ENCODE measurements around the gene TMEM62. TPM values are rescaled to one million over a fixed set of nuclear protein-coding genes. Genes with fewer than 3 reads are reported as not detected.
"Not testable (repeated sequence)": the region's sequence is repeated elsewhere in the genome, so short reads cannot be mapped to it uniquely, and the experiment has no call there.

TMEM62 gene
- total and polyA plus RNA-seq, 2 experiments from 2014 or later = 6.5 to 11.2 TPM

GRCh38 chr15:43151688-43152087 is 18.3 kb downstream of the TMEM62 start:
- no peak overlapping the region for H3K9ac ChIP-seq
- H4K20me1 ChIP-seq (ENCODE audit: insufficient read depth) = no peaks in the 10 kb centered on the region
- no peaks in the 10 kb centered on the region for H3K79me2 ChIP-seq (ENCODE audit: insufficient read depth)
- TF ChIP-seq EZH2 (IDR thresholded peaks at IDR 0.05; ENCODE audit: insufficient read depth, poor library complexity, severe bottlenecking) (no peak), EZH2phosphoT487 (IDR thresholded peaks at IDR 0.05; ENCODE audit: insufficient read depth, low read depth) (no peak)
- peaks cover 24% of the 10 kb centered on the region for H3K4me1 ChIP-seq (ENCODE audit: insufficient read depth)
- H3K27ac ChIP-seq = peak overlapping the region; percentile 95; the same call in 1 of the 2 replicates
- no peak overlapping the region for H3K4me2 ChIP-seq (ENCODE audit: unreplicated experiment)
- 100% methylated on average over 2 of the region's 2 CpGs for WGBS, 2 experiments (ENCODE audit: low coverage in 1 of 2, low lambda C conversion rate in 2 of 2, missing lambda C conversion rate in 2 of 2)
- no peaks in the 10 kb centered on the region for H3K9me3 ChIP-seq (ENCODE audit: low read depth)
- DNase-seq = no peak
- H3K36me3 ChIP-seq (ENCODE audit: low read depth) = peaks cover 13% of the 10 kb centered on the region
- H3F3A ChIP-seq (ENCODE audit: insufficient read depth) = peaks cover 40% of the 10 kb centered on the region
- H3K27me3 ChIP-seq (replicated peaks; ENCODE audit: insufficient read depth) = no peaks in the 10 kb centered on the region
- H2AFZ ChIP-seq = no peak overlapping the region
- in situ Hi-C loops (cut with MboI) = no loop called here
- no peak overlapping the region for H3K4me3 ChIP-seq
- no peaks in the 10 kb centered on the region for H3K9me2 ChIP-seq (ENCODE audit: insufficient read depth)

GRCh38 chr15:43153269-43153668 is 19.9 kb downstream of the TMEM62 start:
- Histone ChIP-seq H3K4me3 (no peak overlapping the region), H3K27me3 (replicated peaks; ENCODE audit: insufficient read depth) (no peaks in the 10 kb centered on the region), H3K4me1 (ENCODE audit: insufficient read depth) (peaks cover 24% of the 10 kb centered on the region), H4K20me1 (ENCODE audit: insufficient read depth) (no peaks in the 10 kb centered on the region), H3K4me2 (ENCODE audit: unreplicated experiment) (no peak overlapping the region), H3K9me3 (ENCODE audit: low read depth) (no peaks in the 10 kb centered on the region), H3F3A (ENCODE audit: insufficient read depth) (peaks cover 33% of the 10 kb centered on the region), H3K9me2 (ENCODE audit: insufficient read depth) (no peaks in the 10 kb centered on the region), H3K27ac (no peak overlapping the region), H2AFZ (no peak overlapping the region), H3K79me2 (ENCODE audit: insufficient read depth) (no peaks in the 10 kb centered on the region), H3K9ac (no peak overlapping the region), H3K36me3 (ENCODE audit: low read depth) (peaks cover 13% of the 10 kb centered on the region)
- TF ChIP-seq EZH2 (IDR thresholded peaks at IDR 0.05; ENCODE audit: insufficient read depth, poor library complexity, severe bottlenecking) (no peak), EZH2phosphoT487 (IDR thresholded peaks at IDR 0.05; ENCODE audit: insufficient read depth, low read depth) (no peak)
- no peak for DNase-seq
- in situ Hi-C loops (cut with MboI) = no loop called here

DNA sequence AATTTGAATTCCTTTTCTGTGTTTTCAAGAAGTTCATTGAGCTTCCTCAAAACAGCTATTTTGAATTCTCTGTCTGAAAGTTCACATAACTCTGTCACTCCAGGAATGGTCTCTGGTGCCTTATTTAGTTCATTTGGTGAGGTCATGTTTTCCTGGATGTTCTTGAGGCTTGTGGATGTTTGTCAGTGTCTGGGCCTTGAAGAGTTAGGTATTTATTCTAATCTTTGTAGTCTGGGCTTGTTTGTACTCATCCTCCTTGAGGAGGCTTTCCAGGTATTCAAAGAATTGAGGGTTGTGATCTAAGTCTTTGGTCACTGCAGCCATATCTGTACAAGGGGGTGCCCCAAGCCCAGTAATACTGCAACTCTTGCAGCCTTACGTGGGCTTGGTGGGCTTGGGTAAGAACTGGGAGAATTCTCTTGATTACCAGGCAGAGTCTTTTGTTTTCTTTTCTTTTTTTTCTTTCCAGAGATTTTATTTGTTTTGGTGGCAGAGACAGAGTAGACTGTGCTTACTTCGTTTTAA is 32.5 kb downstream of the TMEM62 start:
- in situ Hi-C loops (cut with MboI) = no loop called here
- Histone ChIP-seq H3K27ac (no peak overlapping the region), H3K9me3 (ENCODE audit: low read depth) (no peaks in the 10 kb centered on the region), H3F3A (ENCODE audit: insufficient read depth) (no peaks in the 10 kb centered on the region), H3K4me2 (ENCODE audit: unreplicated experiment) (no peak overlapping the region), H3K79me2 (ENCODE audit: insufficient read depth) (no peaks in the 10 kb centered on the region), H3K4me1 (ENCODE audit: insufficient read depth) (peaks cover 4% of the 10 kb centered on the region; the same call in 1 of the 2 replicates), H3K9me2 (ENCODE audit: insufficient read depth) (no peaks in the 10 kb centered on the region), H3K27me3 (replicated peaks; ENCODE audit: insufficient read depth) (no peaks in the 10 kb centered on the region), H3K4me3 (no peak overlapping the region), H3K9ac (no peak overlapping the region), H4K20me1 (ENCODE audit: insufficient read depth) (no peaks in the 10 kb centered on the region), H2AFZ (no peak overlapping the region), H3K36me3 (ENCODE audit: low read depth) (peaks cover 12% of the 10 kb centered on the region; the same call in 1 of the 2 replicates)
- 96 to 100% methylated on average over 1 to 2 of the region's 2 CpGs for WGBS, 2 experiments (ENCODE audit: low coverage in 1 of 2, low lambda C conversion rate in 2 of 2, missing lambda C conversion rate in 2 of 2)
- TF ChIP-seq EZH2phosphoT487 (IDR thresholded peaks at IDR 0.05; ENCODE audit: insufficient read depth, low read depth) (no peak), EZH2 (IDR thresholded peaks at IDR 0.05; ENCODE audit: insufficient read depth, poor library complexity, severe bottlenecking) (no peak)
- no peak for DNase-seq

DNA sequence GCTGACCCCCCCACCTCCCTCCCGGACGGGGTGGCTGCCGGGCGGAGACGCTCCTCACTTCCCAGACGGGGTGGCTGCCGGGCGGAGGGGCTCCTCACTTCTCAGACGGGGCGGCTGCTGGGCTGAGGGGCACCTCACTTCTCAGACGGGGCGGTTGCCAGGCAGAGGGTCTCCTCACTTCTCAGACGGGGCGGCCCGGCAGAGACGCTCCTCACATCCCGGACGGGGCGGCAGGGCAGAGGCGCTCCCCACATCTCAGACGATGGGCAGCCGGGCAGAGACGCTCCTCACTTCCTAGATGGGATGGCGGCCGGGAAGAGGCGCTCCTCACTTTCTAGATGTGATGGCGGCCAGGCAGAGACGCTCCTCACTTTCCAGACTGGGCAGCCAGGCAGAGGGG is 33.9 kb downstream of the TMEM62 start:
- H3K79me2 ChIP-seq (ENCODE audit: insufficient read depth); DNase-seq; H3K9ac ChIP-seq; H3K9me2 ChIP-seq (ENCODE audit: insufficient read depth); H3K4me3 ChIP-seq; H4K20me1 ChIP-seq (ENCODE audit: insufficient read depth); H2AFZ ChIP-seq; H3K27ac ChIP-seq; H3K27me3 ChIP-seq (replicated peaks; ENCODE audit: insufficient read depth); H3K4me2 ChIP-seq (ENCODE audit: unreplicated experiment); H3K4me1 ChIP-seq (ENCODE audit: insufficient read depth); in situ Hi-C loops (cut with MboI); H3K9me3 ChIP-seq (ENCODE audit: low read depth); H3F3A ChIP-seq (ENCODE audit: insufficient read depth): not testable (repeated sequence)
- WGBS, 2 experiments (ENCODE audit: low coverage in 1 of 2, low lambda C conversion rate in 2 of 2, missing lambda C conversion rate in 2 of 2) = 93 to 95% methylated on average over 4 to 28 of the region's 28 CpGs
- H3K36me3 ChIP-seq (ENCODE audit: low read depth) = peaks cover 15% of the 10 kb centered on the region; the same call in 1 of the 2 replicates

All from GM23248 (cell line).